Lower lobe of right lung (tissue), 2 donors: Measurements from ENCODE around the gene RBM38. TPM values are rescaled to one million over a fixed set of nuclear protein-coding genes. Genes with fewer than 3 reads are reported as not detected.

Experiments
- ATAC-seq, 2 donors: fragments of 200-7000 bp; cut with Tn5 transposase; one replicate each; pipeline ENCODE4 v1.9.1; 2020 to 2022; ENCODE audit warnings: mild to moderate bottlenecking in 2 of 2, moderate library complexity in 2 of 2
- DNase-seq: peaks from one replicate; pipeline ENCODE4 v3.0.0-alpha.2; 2020
- H3K27ac ChIP-seq: fragments of 200-600 bp; one replicate; pipeline ENCODE4 v1.8.0; 2022
- H3K27me3 ChIP-seq: fragments of 200-600 bp; one replicate; pipeline ENCODE4 v1.8.0; 2022; ENCODE audit warnings: low read depth
- H3K36me3 ChIP-seq: fragments of 200-600 bp; one replicate; pipeline ENCODE4 v1.8.0; 2022; ENCODE audit warnings: mild to moderate bottlenecking
- H3K4me1 ChIP-seq: fragments of 200-600 bp; one replicate; pipeline ENCODE4 v1.8.0; 2022
- H3K4me3 ChIP-seq: fragments of 200-600 bp; one replicate; pipeline ENCODE4 v1.8.0; 2022; ENCODE audit warnings: mild to moderate bottlenecking
- H3K9me3 ChIP-seq: fragments of 200-600 bp; one replicate; pipeline ENCODE4 v1.8.0; 2022
- CTCF ChIP-seq: fragments of 200-600 bp; IDR thresholded peaks from one replicate; pipeline ENCODE4 v1.8.0; 2022; ENCODE audit warnings: antibody characterized with exemption, mild to moderate bottlenecking
- intact Hi-C: fragments of 100-400 bp; cut with DNase I; formaldehyde crosslinking; loops from one replicate; pipeline ENCODE4 v1.11.0; 2022
- total RNA-seq: library from RNA; stranded (reverse); fragmentation: NEBNext Ultra II Directional; extraction: Animal tissue kit (Norgen Biotek cat#: 25700); gene quantifications from one replicate; pipeline ENCODE4 v1.2.1, GENCODE V29; 2021
- donor health status: DM: no; HTN: yes; CAD: no; lungs with severe emphysema.

Gene RBM38
- total RNA-seq, 1 donor from 2014 or later: 15.5 TPM

- no peak for TF ChIP-seq CTCF
- Histone ChIP-seq H3K4me3 (no peak overlapping the region), H3K9me3 (no peaks in the 10 kb centered on the region), H3K4me1 (peaks cover 23% of the 10 kb centered on the region), H3K36me3 (no peaks in the 10 kb centered on the region), H3K27me3 (peaks cover 4% of the 10 kb centered on the region), H3K27ac (peak overlapping the region; percentile 25)
- ATAC-seq (peak; percentile 9 to 40), DNase-seq (no peak)
- intact Hi-C loops: no loop called here
Observed at GRCh38 chr20:57451795-57452661, 60.8 kb downstream of the RBM38 start.

DNA sequence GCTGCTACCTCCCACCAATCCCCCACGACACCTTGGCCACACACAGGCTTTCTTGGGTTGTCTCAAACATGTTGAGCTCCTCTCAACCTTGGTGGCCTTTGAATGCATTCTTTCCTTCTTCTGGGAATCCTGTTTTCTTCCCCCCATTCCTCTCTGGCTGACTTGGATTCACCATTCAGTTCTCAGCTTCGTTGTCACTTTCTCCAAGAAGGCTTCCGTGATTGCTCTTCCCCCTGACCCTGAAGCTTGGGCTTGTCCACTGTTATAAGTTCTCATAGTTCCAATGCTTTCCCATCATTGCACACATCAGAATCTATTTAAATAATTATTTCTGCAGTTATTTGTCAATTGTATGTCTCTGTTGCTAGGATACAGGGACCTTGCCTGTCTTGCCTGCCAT lies 64.2 kb downstream of the RBM38 start:
- no peak overlapping the region for H3K4me3 ChIP-seq
- no peaks in the 10 kb centered on the region for H3K27me3 ChIP-seq
- no peak overlapping the region for H3K27ac ChIP-seq
- DNase-seq: no peak
- intact Hi-C loops: no loop called here
- H3K36me3 ChIP-seq: no peaks in the 10 kb centered on the region
- no peak for TF ChIP-seq CTCF
- ATAC-seq: no peak
- no peaks in the 10 kb centered on the region for H3K9me3 ChIP-seq
- H3K4me1 ChIP-seq: peaks cover 14% of the 10 kb centered on the region

GRCh38 chr20:57456116-57456515 lies 64.9 kb downstream of the RBM38 start:
- no peaks in the 10 kb centered on the region for H3K9me3 ChIP-seq
- intact Hi-C loops: no loop called here
- no peaks in the 10 kb centered on the region for H3K27me3 ChIP-seq
- ATAC-seq (no peak), DNase-seq (no peak)
- peaks cover 7% of the 10 kb centered on the region for H3K4me1 ChIP-seq
- no peaks in the 10 kb centered on the region for H3K36me3 ChIP-seq
- TF ChIP-seq CTCF: no peak
- H3K4me3 ChIP-seq: no peak overlapping the region
- H3K27ac ChIP-seq: no peak overlapping the region

- Histone ChIP-seq H3K4me3 (no peak overlapping the region), H3K4me1 (no peaks in the 10 kb centered on the region), H3K27me3 (no peaks in the 10 kb centered on the region), H3K27ac (no peak overlapping the region), H3K9me3 (no peaks in the 10 kb centered on the region), H3K36me3 (no peaks in the 10 kb centered on the region)
- no peak for TF ChIP-seq CTCF
- DNase-seq (no peak), ATAC-seq (no peak)
- intact Hi-C loops: no loop called here
Observed at GRCh38 chr20:57457243-57458095, 66.3 kb downstream of the RBM38 start.

GRCh38 chr20:57458400-57459160 lies 67.4 kb downstream of the RBM38 start:
- Histone ChIP-seq H3K4me1 (no peaks in the 10 kb centered on the region), H3K27me3 (no peaks in the 10 kb centered on the region), H3K27ac (no peak overlapping the region), H3K9me3 (no peaks in the 10 kb centered on the region), H3K36me3 (no peaks in the 10 kb centered on the region), H3K4me3 (no peak overlapping the region)
- DNase-seq (no peak), ATAC-seq (peak in 1 of 2 donors; percentile 50)
- TF ChIP-seq CTCF: no peak
- intact Hi-C loops: no loop called here
